KMS-11 (cell line): Measurements from ENCODE around the gene PASK.

Source experiments
- H2AFZ ChIP-seq: fragments of 200-600 bp; sonication (generic); 2 replicates; pipeline ENCODE4 v1.6.1; 2016; ENCODE audit warnings: antibody characterized with exemption, mixed run types, low read depth
- H3K27ac ChIP-seq: fragments of 200-600 bp; sonication (generic); 2 replicates; pipeline ENCODE4 v1.6.1; 2016; ENCODE audit warnings: mild to moderate bottlenecking, mixed run types
- H3K27me3 ChIP-seq: fragments of 200-600 bp; sonication (generic); 2 replicates; pipeline ENCODE4 v1.6.1; 2017; ENCODE audit warnings: mild to moderate bottlenecking, low read depth, mixed run types, moderate library complexity; ENCODE audit not compliant: insufficient read depth
- H3K36me3 ChIP-seq: fragments of 200-600 bp; sonication (generic); 2 replicates; pipeline ENCODE4 v1.6.1; 2017; ENCODE audit warnings: mild to moderate bottlenecking, mixed run types; ENCODE audit not compliant: insufficient read depth
- H3K4me1 ChIP-seq: fragments of 200-600 bp; sonication (generic); 2 replicates; pipeline ENCODE4 v1.6.1; 2016; ENCODE audit warnings: mild to moderate bottlenecking, low read depth, mixed run types; ENCODE audit not compliant: poor library complexity, severe bottlenecking
- H3K4me2 ChIP-seq: fragments of 200-600 bp; sonication (generic); 2 replicates; pipeline ENCODE4 v1.7.0; 2016; ENCODE audit warnings: mild to moderate bottlenecking, mixed run types
- H3K4me3 ChIP-seq: fragments of 200-600 bp; sonication (generic); IDR thresholded peaks from 2 replicates; pipeline ENCODE4 v1.6.1; 2017; ENCODE audit warnings: low read depth, low read length, mixed read lengths; ENCODE audit not compliant: insufficient read depth
- H3K79me2 ChIP-seq: fragments of 200-600 bp; sonication (generic); 2 replicates; pipeline ENCODE4 v1.6.1; 2016; ENCODE audit warnings: low read depth, mixed run types; ENCODE audit not compliant: insufficient read depth
- H3K9ac ChIP-seq: fragments of 200-600 bp; sonication (generic); 2 replicates; pipeline ENCODE4 v1.6.1; 2016; ENCODE audit warnings: mild to moderate bottlenecking, mixed run types
- H4K20me1 ChIP-seq: fragments of 200-600 bp; sonication (generic); 2 replicates; pipeline ENCODE4 v1.6.1; 2016; ENCODE audit warnings: mild to moderate bottlenecking, mixed run types; ENCODE audit not compliant: insufficient read depth
- TF ChIP-seq, protein P1 (sequence below): fragments of 200-600 bp; sonication (generic); conservative IDR thresholded peaks from 2 replicates; pipeline ENCODE4 v1.6.1; 2017; ENCODE audit warnings: low read depth, mild to moderate bottlenecking, antibody characterized with exemption, low read length, moderate library complexity, mixed read lengths

Gene PASK

GRCh38 chr2:241187918-241188234 is 38.6 kb upstream of the PASK start:
- H3K9ac ChIP-seq = no peak overlapping the region
- no peak overlapping the region for H3K4me3 ChIP-seq
- H3K4me1 ChIP-seq = no peaks in the 10 kb centered on the region
- H3K36me3 ChIP-seq = no peaks in the 10 kb centered on the region
- no peak overlapping the region for H3K27ac ChIP-seq
- no peaks in the 10 kb centered on the region for H4K20me1 ChIP-seq
- TF ChIP-seq, protein P1, sequence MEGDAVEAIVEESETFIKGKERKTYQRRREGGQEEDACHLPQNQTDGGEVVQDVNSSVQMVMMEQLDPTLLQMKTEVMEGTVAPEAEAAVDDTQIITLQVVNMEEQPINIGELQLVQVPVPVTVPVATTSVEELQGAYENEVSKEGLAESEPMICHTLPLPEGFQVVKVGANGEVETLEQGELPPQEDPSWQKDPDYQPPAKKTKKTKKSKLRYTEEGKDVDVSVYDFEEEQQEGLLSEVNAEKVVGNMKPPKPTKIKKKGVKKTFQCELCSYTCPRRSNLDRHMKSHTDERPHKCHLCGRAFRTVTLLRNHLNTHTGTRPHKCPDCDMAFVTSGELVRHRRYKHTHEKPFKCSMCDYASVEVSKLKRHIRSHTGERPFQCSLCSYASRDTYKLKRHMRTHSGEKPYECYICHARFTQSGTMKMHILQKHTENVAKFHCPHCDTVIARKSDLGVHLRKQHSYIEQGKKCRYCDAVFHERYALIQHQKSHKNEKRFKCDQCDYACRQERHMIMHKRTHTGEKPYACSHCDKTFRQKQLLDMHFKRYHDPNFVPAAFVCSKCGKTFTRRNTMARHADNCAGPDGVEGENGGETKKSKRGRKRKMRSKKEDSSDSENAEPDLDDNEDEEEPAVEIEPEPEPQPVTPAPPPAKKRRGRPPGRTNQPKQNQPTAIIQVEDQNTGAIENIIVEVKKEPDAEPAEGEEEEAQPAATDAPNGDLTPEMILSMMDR = no peak
- no peak overlapping the region for H2AFZ ChIP-seq
- H3K4me2 ChIP-seq = no peak overlapping the region
- 0 out of 2 replicates have a peak, but pooled peaks cover 4% of the 10 kb centered on the region for H3K27me3 ChIP-seq
- H3K79me2 ChIP-seq = no peaks in the 10 kb centered on the region

- no peak overlapping the region for H3K4me2 ChIP-seq
- H3K79me2 ChIP-seq = no peaks in the 10 kb centered on the region
- no peaks in the 10 kb centered on the region for H3K4me1 ChIP-seq
- no peaks in the 10 kb centered on the region for H3K36me3 ChIP-seq
- no peaks in the 10 kb centered on the region for H4K20me1 ChIP-seq
- H3K4me3 ChIP-seq = no peak overlapping the region
- H2AFZ ChIP-seq = no peak overlapping the region
- H3K27me3 ChIP-seq = 0 out of 2 replicates have a peak, but pooled peaks cover 4% of the 10 kb centered on the region
- TF ChIP-seq, protein P1 = no peak
- no peak overlapping the region for H3K27ac ChIP-seq
- no peak overlapping the region for H3K9ac ChIP-seq
Measured at GRCh38 chr2:241187101-241187917, 38.0 kb upstream of the PASK start.

DNA sequence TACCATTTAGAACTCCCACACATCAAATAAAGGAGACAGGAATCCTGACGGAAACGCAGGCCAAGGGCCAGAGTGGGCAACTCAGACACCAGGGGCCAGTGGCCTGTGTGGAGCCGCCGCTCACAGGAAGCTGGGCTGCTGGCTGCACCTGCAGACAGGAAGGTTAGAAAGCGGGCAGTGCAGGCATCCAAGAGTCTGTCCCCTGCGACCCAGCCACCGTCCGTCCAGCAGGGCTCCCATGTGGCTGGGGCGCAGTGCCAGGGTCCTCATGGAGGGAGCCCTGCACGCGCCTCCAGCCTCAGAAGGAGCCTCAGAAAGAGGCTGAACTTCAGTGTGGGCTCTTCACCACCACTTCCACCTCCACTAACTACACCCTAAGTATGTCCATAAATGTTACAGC is 36.7 kb upstream of the PASK start:
- no peak overlapping the region for H3K4me2 ChIP-seq
- no peak overlapping the region for H2AFZ ChIP-seq
- no peak overlapping the region for H3K9ac ChIP-seq
- no peaks in the 10 kb centered on the region for H3K4me1 ChIP-seq
- TF ChIP-seq, protein P1 = no peak
- H4K20me1 ChIP-seq = no peaks in the 10 kb centered on the region
- 0 out of 2 replicates have a peak, but pooled peaks cover 4% of the 10 kb centered on the region for H3K27me3 ChIP-seq
- H3K27ac ChIP-seq = no peak overlapping the region
- no peaks in the 10 kb centered on the region for H3K36me3 ChIP-seq
- H3K79me2 ChIP-seq = no peaks in the 10 kb centered on the region
- no peak overlapping the region for H3K4me3 ChIP-seq

DNA sequence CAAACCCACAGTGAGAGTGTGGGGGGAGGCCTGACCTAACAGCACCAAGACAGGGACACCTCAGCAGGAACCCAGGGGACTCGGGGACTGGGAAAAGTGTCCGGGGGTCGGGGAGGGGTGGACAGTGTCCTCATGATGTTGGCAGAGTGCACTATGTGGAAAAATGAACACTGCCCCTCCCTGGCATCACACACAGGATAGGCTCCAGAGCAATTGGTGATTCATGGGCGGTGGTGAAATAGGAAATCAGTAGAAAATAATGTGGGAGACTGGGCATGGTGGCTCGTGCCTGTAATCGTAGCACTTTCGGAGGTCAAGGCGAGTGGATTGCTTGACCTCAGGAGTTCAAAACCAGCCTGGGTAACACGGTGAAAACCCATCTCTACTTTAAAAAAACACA is 35.6 kb upstream of the PASK start:
- no peaks in the 10 kb centered on the region for H4K20me1 ChIP-seq
- H3K36me3 ChIP-seq = no peaks in the 10 kb centered on the region
- no peak overlapping the region for H3K27ac ChIP-seq
- 0 out of 2 replicates have a peak, but pooled peaks cover 4% of the 10 kb centered on the region for H3K27me3 ChIP-seq
- H3K79me2 ChIP-seq = no peaks in the 10 kb centered on the region
- H3K4me2 ChIP-seq = no peak overlapping the region
- TF ChIP-seq, protein P1 = no peak
- H2AFZ ChIP-seq = no peak overlapping the region
- H3K4me1 ChIP-seq = no peaks in the 10 kb centered on the region
- no peak overlapping the region for H3K4me3 ChIP-seq
- no peak overlapping the region for H3K9ac ChIP-seq
